Esophagus (tissue), 2 donors: ENCODE data around the gene SPDYE1. TPM values are rescaled to one million over a fixed set of nuclear protein-coding genes. Genes with fewer than 3 reads are reported as not detected.
"Not testable (repeated sequence)": the region's sequence is repeated elsewhere in the genome, so short reads cannot be mapped to it uniquely, and the experiment has no call there.

Source experiments
- H3K27ac ChIP-seq, 2 donors: one replicate each; pipeline ENCODE4 v1.5.1; 2013; ENCODE audit warnings: low read depth in 2 of 2, mild to moderate bottlenecking in 2 of 2, inconsistent platforms in 1 of 2, low read length in 1 of 2, moderate library complexity in 1 of 2
- H3K27me3 ChIP-seq, 2 donors: one replicate each; pipeline ENCODE4 v1.6.1; 2013; ENCODE audit warnings: low read length in 2 of 2, control low read depth in 1 of 2, mild to moderate bottlenecking in 1 of 2; ENCODE audit not compliant: insufficient read depth in 2 of 2, control insufficient read depth in 1 of 2
- H3K36me3 ChIP-seq, 2 donors: one replicate each; pipeline ENCODE4 v1.6.1; 2013; ENCODE audit warnings: low read length in 1 of 2; ENCODE audit not compliant: control insufficient read depth in 2 of 2, insufficient read depth in 2 of 2
- H3K4me1 ChIP-seq, 2 donors: one replicate each; pipeline ENCODE4 v1.6.1; 2013; ENCODE audit warnings: low read length in 1 of 2; ENCODE audit not compliant: control insufficient read depth in 2 of 2, insufficient read depth in 2 of 2
- H3K4me3 ChIP-seq, 2 donors: one replicate each; pipeline ENCODE4 v1.5.1; 2013; ENCODE audit warnings: low read length in 2 of 2, mild to moderate bottlenecking in 2 of 2, low read depth in 1 of 2, moderate library complexity in 1 of 2
- H3K9me3 ChIP-seq, 2 donors: one replicate each; pipeline ENCODE4 v1.6.1; 2013; ENCODE audit warnings: mild to moderate bottlenecking in 2 of 2, low read depth in 1 of 2, low read length in 1 of 2, moderate library complexity in 1 of 2; ENCODE audit not compliant: control insufficient read depth in 2 of 2, insufficient read depth in 1 of 2
- WGBS, 2 donors: extraction: QIAGEN DNeasy Blood & Tissue Kit; methylation state at CpG; one replicate each; pipeline ENCODE4 v1.1.7; 2013; 5-methylcytosine and 5-hydroxymethylcytosine counted together
- polyA plus RNA-seq, 2 donors: library from polyadenylated mRNA; stranded (reverse); fragments of 200-250 nt; gene quantifications; one replicate each; pipeline ENCODE4 v1.2.3, GENCODE V29; 2013
- donor health status: healthy with polysubstance abuse.
- donor health status: Bipolar disorder and iron deficiency.

SPDYE1 gene
- polyA plus RNA-seq, 2 donors = 0.01 TPM; not detected in 1

- H3K4me3 ChIP-seq, H3K9me3 ChIP-seq, H3K27ac ChIP-seq, H3K36me3 ChIP-seq, H3K27me3 ChIP-seq, H3K4me1 ChIP-seq: not testable (repeated sequence)
- WGBS, 2 donors = 47 to 67% methylated on average over 5 to 6 of the region's 6 CpGs
Measured at GRCh38 chr7:44022796-44023467, 25.2 kb downstream of the SPDYE1 start.

GRCh38 chr7:44029433-44029832 is 31.7 kb downstream of the SPDYE1 start:
- H3K4me3 ChIP-seq, H3K4me1 ChIP-seq, H3K9me3 ChIP-seq, H3K27me3 ChIP-seq, H3K27ac ChIP-seq, H3K36me3 ChIP-seq: not testable (repeated sequence)
- 92% methylated on average over 2 to 6 of the region's 11 CpGs for WGBS, 2 donors

- not testable (repeated sequence) for H3K4me3 ChIP-seq, H3K9me3 ChIP-seq, H3K36me3 ChIP-seq, H3K27ac ChIP-seq, H3K4me1 ChIP-seq, H3K27me3 ChIP-seq
- 65 to 83% methylated on average over 3 to 4 of the region's 5 CpGs for WGBS, 2 donors
Measured at GRCh38 chr7:44030029-44030428, 32.3 kb downstream of the SPDYE1 start.

- H3K9me3 ChIP-seq, H3K36me3 ChIP-seq, H3K27me3 ChIP-seq, H3K4me3 ChIP-seq, H3K27ac ChIP-seq, H3K4me1 ChIP-seq: not testable (repeated sequence)
- 90 to 91% methylated on average over 12 of the region's 13 CpGs for WGBS, 2 donors
Measured at GRCh38 chr7:44031319-44031718, 33.6 kb downstream of the SPDYE1 start.

- H3K4me3 ChIP-seq, H3K36me3 ChIP-seq, H3K4me1 ChIP-seq, H3K27me3 ChIP-seq, H3K27ac ChIP-seq, H3K9me3 ChIP-seq: not testable (repeated sequence)
- WGBS, 2 donors = 86% methylated on average over 6 of the region's 6 CpGs
Measured at GRCh38 chr7:44032031-44032430, 34.3 kb downstream of the SPDYE1 start.

GRCh38 chr7:44033971-44034844 is 36.5 kb downstream of the SPDYE1 start:
- H3K4me1 ChIP-seq = not testable (repeated sequence)
- 93 to 94% methylated on average over 14 to 17 of the region's 18 CpGs for WGBS, 2 donors

GRCh38 chr7:44036364-44036763 is 38.7 kb downstream of the SPDYE1 start:
- H3K27ac ChIP-seq, H3K4me3 ChIP-seq, H3K4me1 ChIP-seq, H3K9me3 ChIP-seq, H3K36me3 ChIP-seq, H3K27me3 ChIP-seq: not testable (repeated sequence)
- 61 to 75% methylated on average over 2 to 10 of the region's 10 CpGs for WGBS, 2 donors

More at GRCh38 chr7:44033971-44034844, 36.5 kb downstream of the SPDYE1 start:
- not testable (repeated sequence) for H3K27ac ChIP-seq, H3K27me3 ChIP-seq, H3K4me3 ChIP-seq, H3K9me3 ChIP-seq, H3K36me3 ChIP-seq

- WGBS, 2 donors = 58 to 65% methylated on average over 1 to 2 of the region's 2 CpGs
Measured at GRCh38 chr7:44037951-44038350, 40.3 kb downstream of the SPDYE1 start.

GRCh38 chr7:44038553-44038952 is 40.9 kb downstream of the SPDYE1 start:
- WGBS, 2 donors = 55 to 63% methylated on average over 4 to 6 of the region's 12 CpGs
- not testable (repeated sequence) for H3K27ac ChIP-seq, H3K9me3 ChIP-seq, H3K4me1 ChIP-seq, H3K36me3 ChIP-seq, H3K27me3 ChIP-seq, H3K4me3 ChIP-seq

More at GRCh38 chr7:44037951-44038350, 40.3 kb downstream of the SPDYE1 start:
- not testable (repeated sequence) for H3K27ac ChIP-seq, H3K9me3 ChIP-seq, H3K27me3 ChIP-seq, H3K4me1 ChIP-seq, H3K36me3 ChIP-seq, H3K4me3 ChIP-seq
